COLO829 (cell line): ENCODE results near the gene MAPK9.

ENCODE experiments used
- DNase-seq: peaks from one replicate; pipeline ENCODE4 v3.0.0; 2012; ENCODE audit warnings: low spot score

Gene MAPK9

DNA sequence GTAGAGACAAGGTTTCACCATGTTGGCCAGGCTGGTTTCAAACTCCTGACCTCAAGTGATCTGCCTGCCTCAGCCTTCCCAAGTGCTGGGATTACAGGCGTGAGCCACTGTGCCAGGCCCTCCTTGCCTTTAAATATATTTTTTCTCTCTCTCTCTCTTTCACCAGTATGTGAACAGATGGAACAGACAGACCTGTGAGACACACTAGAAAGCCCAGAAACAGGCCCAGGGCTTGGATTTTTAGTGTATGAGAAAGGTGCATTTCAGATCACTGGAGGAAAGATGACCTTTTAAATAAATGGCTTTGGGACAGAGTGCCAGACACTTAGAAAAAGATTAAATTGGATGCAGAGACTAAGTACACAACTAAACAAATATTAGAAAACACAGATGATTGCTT lies 86.0 kb downstream of the MAPK9 start:
- no peak for DNase-seq

DNA sequence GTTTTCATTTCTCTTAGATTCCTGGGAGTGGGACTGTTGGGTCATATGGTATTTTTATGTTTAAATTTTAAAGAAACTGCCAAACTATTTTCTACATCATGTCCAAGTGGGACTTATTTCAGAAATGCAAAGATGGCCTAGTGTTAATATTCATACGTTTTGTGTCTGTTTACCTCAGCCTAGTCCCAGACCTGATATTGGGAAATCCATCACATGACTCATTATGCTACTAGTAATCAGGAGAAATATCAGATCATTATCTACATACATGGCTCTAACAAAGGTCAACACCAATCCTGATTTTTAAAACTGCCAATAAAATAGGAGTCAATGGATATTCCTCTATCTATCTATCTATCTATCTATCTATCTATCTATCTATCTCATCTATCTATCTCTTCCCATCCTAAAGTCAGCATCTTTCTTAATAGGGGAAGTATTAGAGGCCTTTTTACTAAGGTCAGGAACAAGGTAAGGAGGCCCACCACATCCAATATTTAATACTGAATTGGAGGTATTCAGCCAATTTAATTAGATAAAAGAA lies 87.5 kb downstream of the MAPK9 start:
- DNase-seq: no peak

DNA sequence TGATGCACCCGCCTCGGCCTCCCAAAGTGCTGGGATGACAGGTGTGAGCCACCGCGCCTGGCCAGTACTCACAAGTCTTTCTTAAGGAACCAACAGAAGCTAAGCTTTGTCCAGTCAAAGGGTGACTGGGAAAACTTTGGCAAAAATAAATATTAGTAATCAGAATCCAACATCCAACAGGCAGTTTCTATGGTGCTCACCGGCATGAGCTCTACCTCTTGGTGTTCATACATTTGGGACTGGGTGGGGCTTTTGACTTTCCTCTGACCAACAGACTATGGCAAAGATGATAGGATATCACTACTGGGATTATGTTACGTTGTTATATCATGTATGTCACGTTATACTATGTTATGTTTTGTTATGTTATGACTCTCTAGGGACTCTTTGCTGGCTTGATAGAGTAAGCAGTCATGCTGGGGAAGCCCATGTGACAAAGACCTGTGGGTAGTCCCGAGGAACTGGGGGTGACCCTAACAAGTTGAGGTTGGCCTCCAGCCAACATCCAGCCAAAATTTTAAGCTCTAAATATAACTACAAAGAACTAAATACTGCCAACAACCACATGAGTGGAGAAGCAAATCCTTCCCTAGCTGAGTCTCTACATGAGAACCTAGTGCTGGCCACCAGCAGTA lies 88.8 kb downstream of the MAPK9 start:
- DNase-seq: no peak

DNA sequence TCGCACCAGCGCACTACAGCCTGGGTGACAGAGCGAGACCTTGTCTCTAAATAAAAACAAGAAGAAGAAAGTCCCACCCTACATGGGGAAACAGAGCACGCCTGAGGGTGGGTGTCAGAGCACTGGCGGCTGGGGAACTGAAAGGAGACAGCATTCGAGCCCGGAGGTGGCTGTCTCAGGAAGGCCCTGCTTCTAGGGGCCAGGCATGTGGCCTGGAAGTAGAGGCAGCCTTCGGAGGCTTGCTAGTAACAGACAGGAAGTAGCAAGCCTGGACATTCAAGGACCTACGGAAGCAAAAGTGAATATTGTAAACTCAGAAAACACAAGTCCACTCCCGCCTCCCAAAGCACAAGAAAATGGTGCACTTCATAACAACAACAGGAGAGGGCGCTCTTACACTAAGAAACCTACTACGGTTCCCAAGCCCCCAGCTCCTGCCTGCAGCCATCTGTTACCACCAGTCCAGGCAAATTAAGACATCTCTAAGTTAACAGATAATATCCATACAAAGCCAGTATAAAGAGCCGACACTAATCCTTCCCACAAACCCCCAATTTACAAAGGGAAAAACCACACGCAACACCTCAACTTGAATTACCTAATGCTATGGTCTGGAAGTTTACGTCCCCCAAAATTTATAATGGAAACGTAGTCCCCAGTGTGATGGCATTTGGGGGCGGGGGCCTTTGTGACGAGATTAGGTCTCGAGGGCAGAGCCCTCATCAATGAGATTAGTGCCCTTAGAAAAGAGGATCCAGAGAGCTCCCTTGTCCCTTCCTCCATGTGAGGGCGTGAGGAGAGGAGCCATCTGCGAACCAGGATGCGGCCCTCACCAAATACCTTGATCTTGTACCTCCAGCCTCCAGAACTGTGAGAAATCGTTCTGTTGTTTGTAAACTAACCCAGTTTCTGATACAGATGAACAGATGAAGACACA lies 90.6 kb downstream of the MAPK9 start:
- no peak for DNase-seq

DNA sequence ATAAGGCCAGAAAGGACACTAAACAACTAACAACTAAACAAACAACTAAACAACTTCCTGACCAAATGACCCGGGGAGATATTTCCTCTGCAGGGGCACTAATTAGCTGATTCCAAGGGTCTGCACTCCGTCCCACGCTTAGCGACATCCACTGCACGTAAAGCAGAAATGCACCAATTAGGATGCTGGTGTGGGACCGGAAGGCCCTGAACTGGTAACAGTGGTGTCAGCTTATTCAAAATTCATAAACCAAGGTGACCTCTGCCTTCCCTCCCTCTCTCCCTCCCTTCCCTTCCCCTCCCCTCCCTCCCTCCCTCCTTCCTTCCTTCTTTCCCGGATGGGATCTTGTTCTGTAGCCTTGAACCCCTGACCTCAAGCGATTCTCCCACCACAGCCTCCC lies 92.5 kb downstream of the MAPK9 start:
- DNase-seq: no peak

DNA sequence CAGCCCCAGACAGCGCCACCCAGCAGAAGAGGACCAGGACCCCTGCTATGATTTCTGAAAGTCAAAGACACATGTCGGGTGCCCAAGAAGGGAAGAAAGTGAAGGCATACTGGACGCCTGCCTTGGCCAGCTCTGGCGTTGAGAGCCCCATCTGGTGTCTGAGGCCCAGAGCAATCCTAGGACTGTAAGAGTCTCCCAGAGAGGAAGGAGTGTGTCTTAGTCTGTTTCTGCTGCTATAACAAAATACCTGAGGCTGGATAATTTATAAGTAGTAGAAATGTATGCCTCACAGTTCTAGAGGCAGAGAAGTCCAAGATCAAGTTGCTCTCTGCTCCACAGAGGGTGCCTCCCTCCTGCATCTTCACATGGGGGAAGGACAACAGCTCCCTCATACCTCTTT lies 93.7 kb downstream of the MAPK9 start:
- DNase-seq: no peak

DNA sequence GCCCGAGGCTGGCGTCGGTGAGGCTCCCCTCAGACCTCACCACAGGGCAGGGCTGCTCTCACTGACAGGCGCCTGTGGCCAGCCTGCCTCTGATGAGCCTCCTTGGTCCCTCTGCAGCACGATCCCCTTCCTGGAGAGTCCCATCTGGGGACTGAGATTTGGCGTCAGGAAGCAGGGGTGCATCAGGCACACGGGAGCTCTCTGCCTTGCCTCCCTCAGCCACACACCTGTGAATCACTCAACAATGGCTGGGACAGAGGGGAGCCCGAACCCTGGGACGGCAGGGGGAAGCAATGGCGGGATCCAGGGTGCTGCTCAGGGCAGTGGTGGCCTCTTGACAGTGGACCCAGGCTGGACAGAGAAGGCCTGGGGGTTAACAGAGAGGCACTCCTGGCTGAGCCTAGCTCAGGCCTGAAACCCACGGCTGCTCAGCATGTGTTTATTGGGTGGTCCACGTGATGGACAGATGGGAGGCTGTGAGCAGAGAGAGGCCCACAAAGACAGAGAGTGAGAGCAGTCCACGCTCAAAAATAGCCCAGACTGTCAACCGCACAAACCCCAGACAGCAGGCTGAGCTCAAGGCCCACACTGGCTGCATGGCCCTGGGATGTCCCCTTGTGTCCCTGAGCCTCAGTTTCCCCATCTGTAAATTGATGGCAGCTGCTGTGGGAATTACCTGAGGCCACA lies 94.7 kb downstream of the MAPK9 start:
- no peak for DNase-seq

DNA sequence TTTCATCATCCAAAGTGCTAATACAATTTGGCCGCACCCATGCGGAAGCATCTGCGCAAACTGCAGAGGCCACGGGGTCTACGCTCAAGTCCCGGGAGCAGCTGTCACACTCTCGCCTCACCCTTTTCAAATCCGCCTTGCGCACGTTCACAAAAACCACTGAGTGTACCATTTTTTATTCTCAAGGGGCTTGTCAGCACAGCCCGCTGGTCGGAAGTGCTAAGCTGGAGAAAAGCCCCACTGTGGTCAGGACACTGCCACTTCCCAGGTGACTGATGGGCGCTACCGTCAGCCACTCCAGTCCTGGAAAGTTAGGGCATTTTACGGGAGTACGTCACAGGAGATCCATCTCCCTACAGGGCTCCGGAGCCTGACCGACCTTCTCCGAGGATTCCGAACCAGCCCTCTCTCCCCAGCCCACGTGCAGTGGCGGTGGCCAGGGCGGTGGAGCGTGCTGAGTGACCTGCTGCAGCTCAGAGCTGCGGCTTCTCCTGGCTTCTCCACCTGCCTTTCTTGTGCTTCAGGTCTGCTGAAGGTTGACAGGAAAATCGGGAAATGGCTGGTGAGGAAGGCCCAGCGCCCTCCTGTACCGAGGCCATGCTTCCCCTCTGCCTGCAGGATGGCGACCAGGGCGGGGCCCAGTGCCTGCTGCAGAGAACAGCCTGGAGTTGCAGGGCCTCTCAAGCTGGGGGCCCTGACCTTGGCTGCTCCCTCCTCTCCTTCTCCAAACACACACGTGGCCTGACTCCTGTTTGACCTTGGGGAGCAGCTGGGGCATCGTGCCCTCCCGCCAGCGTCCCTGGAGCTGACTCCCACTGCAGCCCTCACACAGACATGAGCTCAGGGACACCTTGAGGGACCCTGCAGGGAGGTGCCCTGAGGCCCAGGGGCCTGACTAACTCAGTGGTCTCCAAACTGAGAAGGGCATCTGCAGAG lies 97.2 kb downstream of the MAPK9 start:
- no peak for DNase-seq

DNA sequence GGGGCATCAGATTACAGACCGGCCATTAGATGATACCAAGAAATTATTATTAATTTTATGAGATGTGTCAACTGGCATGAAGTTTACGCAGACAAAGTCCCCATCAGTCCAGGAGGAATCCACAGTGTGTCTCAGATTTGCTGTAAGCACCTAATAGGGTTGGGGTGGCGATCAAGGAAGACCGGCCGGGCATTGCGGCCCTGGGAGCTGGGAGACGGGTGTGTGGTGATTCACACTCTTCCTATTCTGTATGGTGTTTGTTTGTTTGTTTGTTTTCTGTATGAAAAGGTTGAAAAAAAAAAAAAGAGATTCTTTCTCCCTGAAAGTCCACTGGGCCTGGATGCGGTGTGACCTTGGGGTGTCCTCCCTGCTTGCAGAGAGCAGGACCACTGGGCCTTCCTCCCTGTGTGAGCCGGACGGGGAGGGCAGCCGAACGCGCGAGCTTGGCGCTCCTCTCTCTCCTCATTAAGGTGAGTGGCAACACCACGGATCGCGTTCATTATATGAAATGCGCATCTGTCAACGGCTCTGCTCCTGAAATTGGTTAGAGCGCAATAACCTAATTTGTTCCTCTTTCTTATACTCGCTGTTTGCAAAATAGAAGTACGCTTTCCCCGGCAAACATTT lies 98.0 kb downstream of the MAPK9 start:
- DNase-seq: no peak

DNA sequence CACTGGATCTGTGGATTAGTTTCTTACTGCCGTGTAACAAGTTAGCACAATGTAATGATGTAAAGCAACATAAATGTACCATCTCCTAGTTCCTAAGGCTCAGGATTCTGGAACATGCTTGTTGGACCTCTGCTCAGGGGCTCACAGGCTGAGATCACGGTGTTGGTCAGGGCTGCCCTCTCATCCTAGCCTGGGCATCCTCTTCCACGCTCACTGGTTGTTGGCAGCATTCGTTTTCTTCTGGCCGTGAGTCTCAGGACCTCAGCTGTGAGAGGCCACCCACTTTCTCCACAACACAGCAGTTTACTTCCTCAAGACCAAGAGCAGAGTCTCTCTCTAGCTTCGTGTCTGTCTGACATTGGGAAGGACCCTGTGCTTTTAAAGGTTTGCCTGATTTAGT lies 100.2 kb downstream of the MAPK9 start:
- no peak for DNase-seq

DNA sequence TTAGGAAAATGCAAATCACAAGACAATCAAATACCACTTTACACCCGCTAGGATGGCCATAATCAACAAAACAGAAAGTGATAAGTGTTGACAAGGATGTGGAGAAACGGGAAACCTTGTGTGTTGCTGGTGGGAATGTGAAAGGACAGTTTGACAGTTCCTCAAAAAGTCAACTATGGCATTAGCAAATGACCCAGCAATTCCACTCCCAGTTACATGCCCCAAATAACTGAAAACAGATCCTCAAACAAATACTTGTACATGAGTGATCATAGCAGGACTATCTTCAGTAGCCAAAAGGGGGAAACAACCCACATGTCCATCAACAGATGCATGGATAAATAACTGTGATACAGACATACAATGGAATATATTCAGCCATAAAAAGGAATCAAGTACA lies 104.1 kb downstream of the MAPK9 start:
- DNase-seq: no peak
